ENCODE measurements around the gene MICAL3.

GRCh38 chr22:17968126-17968525 is 56.2 kb downstream of the MICAL3 start:
- TF ChIP-seq GTF2F1 (IDR thresholded peaks at IDR 0.05; ENCODE audit: low read depth, low read length) (no peak), JUND (IDR thresholded peaks at IDR 0.05; ENCODE audit: borderline replicate concordance, low read depth, low read length) (no peak), JUND (tag; IDR thresholded peaks at IDR 0.05; ENCODE audit: borderline replicate concordance, low read depth, low read length) (no peak), MEF2D (tag; conservative IDR thresholded peaks at IDR 0.05; ENCODE audit: low read depth) (no peak), ZNF449 (CRISPR knock-in tag; IDR thresholded peaks at IDR 0.05) (no peak), ZNF274 (IDR thresholded peaks at IDR 0.05; ENCODE audit: borderline replicate concordance, low read depth, low read length) (no peak), RBM34 (IDR thresholded peaks at IDR 0.05; ENCODE audit: borderline replicate concordance, insufficient read depth, low read length) (no peak)

Measured in K562 (cell line).